ENCODE measurements around the gene CDC26.

CDC26 gene

DNA sequence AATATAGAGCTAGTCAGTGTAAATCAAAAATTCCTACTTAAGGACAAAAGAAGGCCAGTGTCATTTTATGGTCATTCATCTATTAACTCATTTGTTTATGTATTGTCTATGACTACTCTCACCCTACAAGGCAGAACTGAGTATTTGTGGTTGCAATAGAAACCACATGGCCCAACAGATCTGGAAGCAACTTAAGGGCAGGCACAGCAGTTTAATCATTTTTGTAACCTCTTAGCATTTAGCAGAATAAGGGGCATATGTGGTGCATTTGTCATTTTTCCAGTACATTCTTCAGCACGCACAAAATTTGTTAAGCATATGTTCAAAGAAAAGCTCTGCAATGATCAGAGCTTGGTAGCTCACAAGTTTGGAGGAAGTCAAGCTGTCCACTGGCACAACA is 55.4 kb downstream of the CDC26 start:
- peak overlapping the region; percentile 87 to 93 for H3K4me3 ChIP-seq (ENCODE audit: low read depth in 1 of 2, low read length in 1 of 2)
- H3K9me3 ChIP-seq = no peaks in the 10 kb centered on the region
- no peaks in the 10 kb centered on the region for H3K36me3 ChIP-seq
- peaks cover 65 to 67% of the 10 kb centered on the region in 2 experiments for H3K4me1 ChIP-seq (ENCODE audit: control insufficient read depth in 1 of 2, insufficient read depth in 1 of 2, low read depth in 1 of 2, low read length in 1 of 2)
- peak overlapping the region; percentile 82 for H3K27ac ChIP-seq
- TF ChIP-seq CTCF (IDR thresholded peaks at IDR 0.05) = no peak
- H3K27me3 ChIP-seq = no peaks in the 10 kb centered on the region

- Histone ChIP-seq H3K27ac (peak overlapping the region; percentile 82), H3K4me1 (ENCODE audit: control insufficient read depth in 1 of 2, insufficient read depth in 1 of 2, low read depth in 1 of 2, low read length in 1 of 2) (peaks cover 59 to 61% of the 10 kb centered on the region in 2 experiments), H3K27me3 (no peaks in the 10 kb centered on the region), H3K36me3 (no peaks in the 10 kb centered on the region), H3K9me3 (no peaks in the 10 kb centered on the region), H3K4me3 (ENCODE audit: low read depth in 1 of 2, low read length in 1 of 2) (peak overlapping the region; percentile 87 to 93)
- TF ChIP-seq CTCF (IDR thresholded peaks at IDR 0.05) = no peak
Observed at GRCh38 chr9:113219186-113219936, 56.0 kb downstream of the CDC26 start.
